IPS-11a (cell line): Measurements from ENCODE around the gene ACVR1.

Source experiments
- H3K4me3 ChIP-seq: one replicate; pipeline ENCODE4 v1.5.1; 2013; ENCODE audit warnings: low read depth, low read length, control low read depth

Gene ACVR1

GRCh38 chr2:157800838-157801495 is 75.2 kb downstream of the ACVR1 start:
- no peak overlapping the region for H3K4me3 ChIP-seq

- H3K4me3 ChIP-seq, result no peak overlapping the region
These were observed 83.0 kb downstream of the ACVR1 start for GRCh38 chr2:157793053-157793612.

- no peak overlapping the region for H3K4me3 ChIP-seq
These were observed 83.6 kb downstream of the ACVR1 start for GRCh38 chr2:157792335-157793052.

- H3K4me3 ChIP-seq, result no peak overlapping the region
These were observed 85.3 kb downstream of the ACVR1 start for GRCh38 chr2:157790780-157791179.

GRCh38 chr2:157789933-157790511 is 86.1 kb downstream of the ACVR1 start:
- no peak overlapping the region for H3K4me3 ChIP-seq

- H3K4me3 ChIP-seq, result no peak overlapping the region
These were observed 86.9 kb downstream of the ACVR1 start for GRCh38 chr2:157789256-157789655.

GRCh38 chr2:157788201-157788600 is 87.9 kb downstream of the ACVR1 start:
- H3K4me3 ChIP-seq, result no peak overlapping the region

GRCh38 chr2:157787364-157787938 is 88.7 kb downstream of the ACVR1 start:
- H3K4me3 ChIP-seq, result no peak overlapping the region

- no peak overlapping the region for H3K4me3 ChIP-seq
These were observed 89.3 kb downstream of the ACVR1 start for GRCh38 chr2:157786663-157787363.

GRCh38 chr2:157785866-157786662 is 90.1 kb downstream of the ACVR1 start:
- no peak overlapping the region for H3K4me3 ChIP-seq

- H3K4me3 ChIP-seq, result no peak overlapping the region
These were observed 90.9 kb downstream of the ACVR1 start for GRCh38 chr2:157785200-157785599.

GRCh38 chr2:157784823-157785175 is 91.3 kb downstream of the ACVR1 start:
- no peak overlapping the region for H3K4me3 ChIP-seq

GRCh38 chr2:157784169-157784822 is 91.8 kb downstream of the ACVR1 start:
- no peak overlapping the region for H3K4me3 ChIP-seq

- no peak overlapping the region for H3K4me3 ChIP-seq
These were observed 92.9 kb downstream of the ACVR1 start for GRCh38 chr2:157783245-157783644.

- no peak overlapping the region for H3K4me3 ChIP-seq
These were observed 93.9 kb downstream of the ACVR1 start for GRCh38 chr2:157782057-157782845.

GRCh38 chr2:157780211-157780610 is 95.9 kb downstream of the ACVR1 start:
- no peak overlapping the region for H3K4me3 ChIP-seq

GRCh38 chr2:157779794-157780193 is 96.3 kb downstream of the ACVR1 start:
- no peak overlapping the region for H3K4me3 ChIP-seq

GRCh38 chr2:157777427-157777826 is 98.7 kb downstream of the ACVR1 start:
- H3K4me3 ChIP-seq, result no peak overlapping the region

GRCh38 chr2:157771234-157771633 is 104.9 kb downstream of the ACVR1 start:
- no peak overlapping the region for H3K4me3 ChIP-seq
